Measurements from ENCODE around the gene ADAM11.

ADAM11 gene

GRCh38 chr17:44759086-44759915 lies 513 bp downstream of the ADAM11 start:
- no peak for DNase-seq

- DNase-seq, result no peak
These were observed 1.1 kb downstream of the ADAM11 start for GRCh38 chr17:44759916-44760243.

- DNase-seq, result no peak
These were observed 1.9 kb downstream of the ADAM11 start for GRCh38 chr17:44760474-44761308.

- no peak for DNase-seq
These were observed 3.4 kb downstream of the ADAM11 start for GRCh38 chr17:44761932-44762810.

GRCh38 chr17:44763170-44763569 lies 4.4 kb downstream of the ADAM11 start:
- DNase-seq, result no peak

GRCh38 chr17:44765965-44766364 lies 7.2 kb downstream of the ADAM11 start:
- no peak for DNase-seq

GRCh38 chr17:44766409-44767038 lies 7.7 kb downstream of the ADAM11 start:
- no peak for DNase-seq

GRCh38 chr17:44767493-44767892 lies 8.7 kb downstream of the ADAM11 start:
- no peak for DNase-seq

- no peak for DNase-seq
These were observed 9.8 kb downstream of the ADAM11 start for GRCh38 chr17:44768505-44769142.

GRCh38 chr17:44769230-44769629 lies 10.4 kb downstream of the ADAM11 start:
- DNase-seq, result no peak

GRCh38 chr17:44769647-44770084 lies 10.9 kb downstream of the ADAM11 start:
- DNase-seq, result no peak

GRCh38 chr17:44770166-44770925 lies 11.6 kb downstream of the ADAM11 start:
- no peak for DNase-seq

GRCh38 chr17:44772308-44773045 lies 13.7 kb downstream of the ADAM11 start:
- DNase-seq, result no peak

GRCh38 chr17:44773140-44773539 lies 14.4 kb downstream of the ADAM11 start:
- DNase-seq, result no peak

GRCh38 chr17:44774271-44775135 lies 15.7 kb downstream of the ADAM11 start:
- DNase-seq, result peak; percentile 76 to 88 (median 78)

GRCh38 chr17:44775136-44775837 lies 16.5 kb downstream of the ADAM11 start:
- DNase-seq, result peak; percentile 91 to 95 (median 92)

GRCh38 chr17:44775838-44776621 lies 17.2 kb downstream of the ADAM11 start:
- peak in 1 of 4 experiments; percentile 40 for DNase-seq
